AG09309 (cell line): ENCODE data around the gene PRCC.

Experiments used
- DNase-seq: peaks from one replicate; pipeline ENCODE4 v3.0.0-alpha.2; 2010; ENCODE audit warnings: low read depth
- H3K4me3 ChIP-seq: 2 replicates; pipeline ENCODE4 v1.5.1; 2011; ENCODE audit warnings: mild to moderate bottlenecking, low read depth, low read length, moderate library complexity; ENCODE audit not compliant: control insufficient read depth
- TF ChIP-seq, protein P1 (sequence below): IDR thresholded peaks from 2 replicates; pipeline ENCODE4 v1.5.1; 2011; ENCODE audit warnings: mild to moderate bottlenecking, low read depth, low read length, inconsistent platforms; ENCODE audit not compliant: insufficient read depth, control insufficient read depth; ENCODE audit errors: missing control alignments

The PRCC gene

DNA sequence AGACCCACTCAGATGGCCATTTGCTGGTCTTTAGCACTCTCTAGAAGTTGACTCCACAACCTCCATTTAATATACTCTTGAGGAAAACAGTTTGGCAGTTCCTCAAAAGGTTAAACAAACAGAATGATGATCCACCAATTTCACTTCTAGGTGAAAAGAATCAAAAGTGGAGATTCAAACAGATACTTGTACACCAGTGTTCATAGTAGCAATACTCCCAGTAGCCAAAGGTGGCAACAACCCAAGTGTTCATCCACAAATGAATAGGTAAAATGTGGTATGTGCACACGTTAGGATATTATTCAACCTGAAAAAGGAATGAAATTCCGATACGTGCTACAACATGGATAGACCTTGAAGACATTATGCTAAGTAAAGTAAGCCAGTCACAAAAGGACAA, 6.3 kb downstream of the PRCC start:
- H3K4me3 ChIP-seq = no peak overlapping the region
- DNase-seq = no peak
- TF ChIP-seq, protein P1, sequence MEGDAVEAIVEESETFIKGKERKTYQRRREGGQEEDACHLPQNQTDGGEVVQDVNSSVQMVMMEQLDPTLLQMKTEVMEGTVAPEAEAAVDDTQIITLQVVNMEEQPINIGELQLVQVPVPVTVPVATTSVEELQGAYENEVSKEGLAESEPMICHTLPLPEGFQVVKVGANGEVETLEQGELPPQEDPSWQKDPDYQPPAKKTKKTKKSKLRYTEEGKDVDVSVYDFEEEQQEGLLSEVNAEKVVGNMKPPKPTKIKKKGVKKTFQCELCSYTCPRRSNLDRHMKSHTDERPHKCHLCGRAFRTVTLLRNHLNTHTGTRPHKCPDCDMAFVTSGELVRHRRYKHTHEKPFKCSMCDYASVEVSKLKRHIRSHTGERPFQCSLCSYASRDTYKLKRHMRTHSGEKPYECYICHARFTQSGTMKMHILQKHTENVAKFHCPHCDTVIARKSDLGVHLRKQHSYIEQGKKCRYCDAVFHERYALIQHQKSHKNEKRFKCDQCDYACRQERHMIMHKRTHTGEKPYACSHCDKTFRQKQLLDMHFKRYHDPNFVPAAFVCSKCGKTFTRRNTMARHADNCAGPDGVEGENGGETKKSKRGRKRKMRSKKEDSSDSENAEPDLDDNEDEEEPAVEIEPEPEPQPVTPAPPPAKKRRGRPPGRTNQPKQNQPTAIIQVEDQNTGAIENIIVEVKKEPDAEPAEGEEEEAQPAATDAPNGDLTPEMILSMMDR = no peak

DNA sequence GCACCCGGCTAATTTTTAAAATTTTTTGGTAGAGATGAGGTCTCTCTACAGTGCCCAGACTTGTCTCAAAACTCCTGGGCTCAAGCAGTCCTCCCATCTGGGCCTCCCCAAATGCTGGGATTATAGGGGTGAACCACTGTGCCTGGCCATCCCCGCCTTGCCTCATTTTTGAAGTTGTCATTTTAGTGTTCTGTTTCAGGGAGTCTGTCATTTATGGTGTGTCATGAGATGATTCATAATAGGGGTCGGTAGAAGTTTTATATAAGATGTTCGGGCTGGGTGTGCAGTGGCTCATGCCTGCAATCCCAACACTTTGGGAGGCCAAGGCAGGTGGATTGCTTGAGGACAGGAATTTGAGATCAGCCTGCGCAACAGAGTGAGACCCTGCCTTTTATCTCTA, 8.5 kb downstream of the PRCC start:
- no peak for DNase-seq
- no peak overlapping the region for H3K4me3 ChIP-seq
- TF ChIP-seq, protein P1 = no peak

DNA sequence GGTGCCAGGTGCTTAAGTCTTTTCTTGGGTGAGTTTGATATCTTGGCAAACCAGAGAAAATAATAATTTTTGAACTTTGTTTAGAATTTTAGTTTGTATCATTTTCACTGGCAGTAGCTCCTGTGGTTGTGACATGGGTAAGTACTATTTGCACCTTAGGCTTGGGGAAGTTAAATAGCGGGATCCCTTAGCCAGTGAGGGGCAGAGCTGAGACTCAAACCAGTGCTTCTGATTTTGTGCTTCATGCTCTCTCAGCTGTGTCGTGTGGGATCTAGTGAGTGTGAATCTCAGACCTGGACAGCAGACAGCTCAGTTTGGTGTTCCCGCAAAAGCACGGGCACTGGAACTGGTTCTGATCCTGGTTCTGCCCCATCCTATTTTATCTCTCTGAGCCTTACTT, 9.6 kb downstream of the PRCC start:
- H3K4me3 ChIP-seq = no peak overlapping the region
- TF ChIP-seq, protein P1 = no peak
- DNase-seq = no peak

DNA sequence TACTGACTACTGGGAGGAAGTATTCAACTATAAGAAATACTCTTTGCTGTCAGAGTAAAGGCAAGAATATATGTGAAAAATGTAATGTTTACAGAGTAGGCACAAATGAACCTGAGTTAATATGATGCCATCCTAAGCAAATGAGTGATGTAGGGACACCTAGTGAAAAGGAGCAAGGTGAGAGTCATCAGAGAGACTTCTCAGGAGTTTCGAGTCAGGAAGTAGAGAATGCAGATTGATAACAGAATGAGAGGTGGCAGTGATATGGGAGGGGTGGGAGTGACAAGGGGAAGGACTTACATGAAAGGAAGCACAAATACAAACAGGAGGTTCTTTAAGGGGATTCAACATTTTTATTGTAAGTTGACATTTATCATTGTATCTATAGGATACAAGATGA, 10.2 kb downstream of the PRCC start:
- TF ChIP-seq, protein P1 = no peak
- DNase-seq = no peak

DNA sequence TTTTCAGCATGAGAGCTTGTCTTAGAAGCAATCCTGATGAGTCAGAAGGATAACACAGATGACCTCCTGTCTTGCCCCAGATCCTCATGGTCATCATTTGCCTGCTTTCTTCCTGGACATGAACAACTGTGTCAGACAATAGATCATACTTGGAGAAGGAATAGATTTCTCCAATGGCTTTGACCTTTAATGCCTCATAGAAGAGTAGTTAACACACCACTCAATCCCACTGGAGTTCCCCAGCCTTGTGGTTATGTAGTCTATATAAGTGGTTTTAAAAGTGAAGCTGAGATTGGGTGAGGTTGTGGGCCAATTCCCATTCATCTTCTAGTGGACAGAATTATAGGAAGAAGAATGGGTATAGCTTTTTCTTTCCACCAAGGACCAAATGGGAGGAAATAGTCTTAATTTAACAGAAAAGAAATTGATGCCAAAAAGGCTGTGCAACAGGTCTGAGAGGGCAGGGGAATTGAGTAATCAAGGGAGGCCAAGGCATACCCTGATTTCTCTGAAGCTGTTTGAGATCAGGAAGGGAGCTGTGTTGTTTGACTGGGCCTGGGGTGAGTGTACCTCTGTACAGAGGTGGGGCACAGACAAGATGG, 14.4 kb downstream of the PRCC start:
- no peak for DNase-seq
- TF ChIP-seq, protein P1 = no peak
- H3K4me3 ChIP-seq = no peak overlapping the region

More for the DNA sequence above, 10.2 kb downstream of the PRCC start:
- no peak overlapping the region for H3K4me3 ChIP-seq

DNA sequence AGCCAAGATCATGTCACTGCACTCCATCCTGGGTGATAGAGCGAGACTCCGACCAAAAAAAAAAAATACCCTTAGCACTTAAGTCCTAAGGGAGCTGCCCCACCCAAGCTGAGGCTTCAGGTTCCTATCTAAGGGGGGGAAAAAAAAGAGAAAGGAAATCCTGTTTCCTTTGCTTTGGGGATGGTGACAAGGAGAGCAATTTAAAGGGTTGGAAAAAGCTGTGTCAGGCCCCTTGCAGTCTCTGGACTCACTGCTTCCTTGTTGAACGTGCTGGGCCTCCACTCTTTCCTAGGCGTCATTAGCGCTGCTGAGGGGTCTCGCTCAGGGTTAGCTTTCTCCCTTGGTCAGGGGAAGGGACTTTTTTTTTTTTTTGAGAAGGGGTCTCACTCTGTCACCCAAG, 18.1 kb downstream of the PRCC start:
- no peak for DNase-seq
- no peak overlapping the region for H3K4me3 ChIP-seq
- TF ChIP-seq, protein P1 = no peak

DNA sequence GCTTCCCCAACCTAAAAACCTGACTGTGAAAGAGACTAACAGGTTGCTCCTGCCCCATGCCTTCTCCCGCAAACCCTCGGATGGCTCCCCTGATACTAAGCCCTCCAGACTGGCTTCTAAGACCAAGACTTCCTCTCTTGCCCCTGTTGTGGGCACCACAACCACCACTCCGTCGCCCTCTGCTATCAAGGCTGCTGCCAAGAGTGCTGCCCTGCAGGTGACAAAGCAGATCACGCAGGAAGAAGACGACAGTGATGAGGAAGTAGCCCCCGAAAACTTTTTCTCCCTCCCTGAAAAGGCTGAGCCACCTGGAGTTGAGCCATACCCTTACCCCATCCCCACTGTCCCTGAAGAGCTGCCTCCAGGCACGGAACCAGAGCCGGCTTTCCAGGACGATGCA, 19.3 kb downstream of the PRCC start:
- TF ChIP-seq, protein P1 = no peak
- H3K4me3 ChIP-seq = no peak overlapping the region
- no peak for DNase-seq
